ENCODE data around the gene TSPAN9.
A peak's percentile ranks its signal among the peaks of the same experiment; 100 is the strongest.

TSPAN9 gene

GRCh38 chr12:3125674-3126073 lies 48.5 kb downstream of the TSPAN9 start:
- no peak for DNase-seq

DNA sequence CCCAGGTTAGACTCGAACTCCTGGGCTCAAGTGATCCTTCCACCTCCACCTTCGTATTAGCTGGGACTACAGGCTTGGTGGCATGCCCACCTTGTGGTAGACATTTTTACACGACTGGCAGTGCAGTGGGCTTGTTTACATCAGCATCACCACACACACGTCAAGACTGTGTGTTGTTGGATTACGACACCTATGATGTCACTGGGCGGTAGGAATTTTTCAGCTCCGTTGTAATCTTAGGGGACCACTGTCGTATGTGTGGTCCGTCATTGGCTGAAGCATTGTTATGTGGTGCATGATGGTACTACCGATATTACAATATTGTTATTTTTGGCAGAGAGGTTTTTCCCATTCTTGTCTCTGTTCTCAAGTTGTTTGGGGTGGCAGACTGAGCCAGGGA lies 50.7 kb downstream of the TSPAN9 start:
- peak; percentile 21 for DNase-seq

- DNase-seq = no peak
These were observed 51.5 kb downstream of the TSPAN9 start for GRCh38 chr12:3128498-3129293.

- peak; percentile 59 for DNase-seq
These were observed 52.3 kb downstream of the TSPAN9 start for GRCh38 chr12:3129301-3130056.

- DNase-seq = no peak
These were observed 53.1 kb downstream of the TSPAN9 start for GRCh38 chr12:3130057-3130830.

DNA sequence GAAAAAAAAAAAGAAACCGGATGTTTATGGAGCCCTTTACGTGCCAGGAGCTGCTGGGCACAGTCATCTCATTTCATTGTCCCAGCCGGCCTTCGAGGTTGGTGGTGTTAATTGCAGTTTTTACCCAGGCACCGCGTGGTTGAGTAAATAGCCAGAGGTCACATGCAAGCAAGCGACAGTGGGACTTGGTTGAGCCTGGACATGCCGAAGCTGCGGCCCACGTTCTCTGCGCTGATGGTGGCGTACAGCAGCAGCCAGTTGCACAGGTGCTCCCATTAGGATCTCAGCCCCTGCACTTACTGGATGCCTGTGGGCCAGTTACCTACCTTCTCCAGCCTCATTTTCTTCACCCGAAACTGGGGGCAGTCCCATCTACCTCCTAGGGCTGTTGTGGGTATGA lies 54.0 kb downstream of the TSPAN9 start:
- DNase-seq = no peak

GRCh38 chr12:3132636-3133404 lies 55.6 kb downstream of the TSPAN9 start:
- DNase-seq = peak; percentile 86

- peak; percentile 83 for DNase-seq
These were observed 56.2 kb downstream of the TSPAN9 start for GRCh38 chr12:3133405-3133783.

GRCh38 chr12:3134126-3134525 lies 56.9 kb downstream of the TSPAN9 start:
- DNase-seq = no peak

GRCh38 chr12:3134526-3135135 lies 57.5 kb downstream of the TSPAN9 start:
- no peak for DNase-seq

DNA sequence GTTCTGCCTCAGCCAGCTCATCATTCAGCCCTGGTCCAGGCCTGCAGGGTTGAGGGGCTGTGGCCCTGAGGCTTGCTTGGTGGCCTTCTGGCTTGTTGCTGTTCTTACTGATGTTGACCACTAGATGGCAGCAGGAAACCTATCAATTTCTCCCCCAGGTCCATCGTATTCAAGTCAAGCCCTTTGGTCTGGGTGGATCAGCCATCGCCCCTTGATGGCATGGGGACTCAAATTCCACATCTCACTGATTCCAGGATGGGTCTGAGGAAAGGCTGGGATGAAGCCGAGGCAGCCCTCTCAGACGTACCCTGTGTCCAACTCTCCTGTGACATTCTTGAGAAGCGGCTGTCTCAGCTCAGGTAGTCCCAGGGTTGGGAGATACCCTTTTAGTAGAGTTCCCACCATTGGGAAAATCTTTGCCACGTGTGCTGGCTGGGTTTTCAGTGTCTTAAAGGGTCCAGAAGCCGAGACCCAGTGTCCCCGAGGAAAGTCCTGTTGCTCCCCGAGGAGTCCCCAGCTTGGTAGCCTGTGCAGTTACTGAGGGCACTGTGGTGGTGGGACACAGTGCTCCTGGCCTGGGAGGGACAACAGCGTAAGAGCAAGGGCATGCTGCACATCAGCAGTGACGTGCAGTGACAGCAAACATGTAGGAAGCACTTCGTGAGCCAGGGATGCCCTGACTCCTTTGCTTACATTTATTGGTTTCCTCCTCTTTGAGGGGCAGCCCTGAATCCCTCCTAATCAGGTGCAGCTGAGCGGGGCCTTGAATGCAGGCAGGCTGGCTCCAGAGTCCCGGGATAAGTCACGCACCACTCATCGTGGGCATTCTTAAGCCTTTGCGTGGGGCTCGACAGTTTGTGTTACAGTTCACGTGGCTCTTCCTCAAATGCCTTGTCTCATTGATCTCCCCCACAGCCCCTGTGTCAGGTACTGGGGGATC lies 58.6 kb downstream of the TSPAN9 start:
- DNase-seq = peak; percentile 78

- DNase-seq = no peak
These were observed 59.6 kb downstream of the TSPAN9 start for GRCh38 chr12:3136641-3137267.

- DNase-seq = peak; percentile 49
These were observed 60.1 kb downstream of the TSPAN9 start for GRCh38 chr12:3137268-3137781.

DNA sequence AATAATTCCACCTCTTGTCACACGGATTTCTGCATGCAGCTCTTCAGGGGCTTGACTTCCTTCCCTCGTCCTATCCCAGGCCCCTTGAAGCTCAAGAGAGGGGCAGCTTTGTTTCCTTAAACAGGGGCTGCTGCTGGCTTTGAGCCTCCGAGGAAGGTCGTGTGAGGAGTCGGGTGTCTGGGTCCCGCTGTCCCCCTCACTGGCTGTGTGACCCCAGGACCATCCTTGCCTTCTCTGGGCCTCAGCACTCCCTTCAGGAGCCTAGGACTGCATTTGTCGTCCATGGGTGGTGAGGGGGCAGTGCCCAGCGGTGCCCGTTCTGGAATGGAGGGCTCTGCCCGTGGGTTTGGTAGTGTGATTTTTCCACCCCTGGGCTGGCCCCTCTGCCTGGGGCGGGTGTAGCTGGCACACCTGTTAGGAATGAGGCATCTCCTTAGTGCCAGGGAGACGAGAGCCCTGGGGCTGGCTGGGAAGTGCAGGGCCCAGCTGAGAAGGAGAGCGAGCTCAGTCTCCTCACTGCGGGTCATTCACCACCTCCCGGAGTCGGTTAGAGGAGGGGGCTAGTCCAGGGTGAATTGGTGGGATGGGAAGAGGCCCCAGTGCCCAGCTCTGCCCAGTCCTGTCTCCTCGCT lies 60.8 kb downstream of the TSPAN9 start:
- DNase-seq = no peak

DNA sequence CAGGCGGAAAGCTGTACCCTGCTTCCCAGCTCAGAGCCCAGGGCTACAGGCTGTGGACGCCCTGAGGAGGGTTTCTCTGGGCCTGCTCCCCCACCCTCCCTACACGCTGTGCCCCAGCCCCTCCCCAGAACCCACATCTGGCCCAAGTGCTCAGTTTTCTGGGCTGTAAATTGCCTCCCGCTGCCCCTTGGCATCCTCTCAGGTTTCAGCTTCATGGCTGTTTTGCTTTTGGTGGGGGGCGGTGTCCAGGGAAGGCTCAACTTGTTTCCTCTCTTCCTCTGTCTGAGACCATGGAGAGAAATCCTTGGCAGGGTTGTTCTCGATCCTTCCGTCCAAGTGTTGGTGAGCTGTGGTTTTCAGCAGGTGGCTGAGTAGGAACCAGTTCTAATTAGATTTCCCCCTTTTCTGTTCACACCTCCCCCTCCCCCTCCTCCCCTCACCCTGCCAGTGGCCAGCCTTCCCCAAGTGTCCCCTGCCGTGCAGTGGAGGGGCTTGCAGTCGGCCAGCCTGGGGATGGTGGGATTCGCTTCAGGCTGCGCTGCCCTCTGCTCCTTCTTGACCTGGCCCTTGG lies 61.8 kb downstream of the TSPAN9 start:
- DNase-seq = peak; percentile 15

GRCh38 chr12:3139760-3140159 lies 62.6 kb downstream of the TSPAN9 start:
- DNase-seq = no peak

GRCh38 chr12:3140284-3140683 lies 63.1 kb downstream of the TSPAN9 start:
- DNase-seq = no peak

DNA sequence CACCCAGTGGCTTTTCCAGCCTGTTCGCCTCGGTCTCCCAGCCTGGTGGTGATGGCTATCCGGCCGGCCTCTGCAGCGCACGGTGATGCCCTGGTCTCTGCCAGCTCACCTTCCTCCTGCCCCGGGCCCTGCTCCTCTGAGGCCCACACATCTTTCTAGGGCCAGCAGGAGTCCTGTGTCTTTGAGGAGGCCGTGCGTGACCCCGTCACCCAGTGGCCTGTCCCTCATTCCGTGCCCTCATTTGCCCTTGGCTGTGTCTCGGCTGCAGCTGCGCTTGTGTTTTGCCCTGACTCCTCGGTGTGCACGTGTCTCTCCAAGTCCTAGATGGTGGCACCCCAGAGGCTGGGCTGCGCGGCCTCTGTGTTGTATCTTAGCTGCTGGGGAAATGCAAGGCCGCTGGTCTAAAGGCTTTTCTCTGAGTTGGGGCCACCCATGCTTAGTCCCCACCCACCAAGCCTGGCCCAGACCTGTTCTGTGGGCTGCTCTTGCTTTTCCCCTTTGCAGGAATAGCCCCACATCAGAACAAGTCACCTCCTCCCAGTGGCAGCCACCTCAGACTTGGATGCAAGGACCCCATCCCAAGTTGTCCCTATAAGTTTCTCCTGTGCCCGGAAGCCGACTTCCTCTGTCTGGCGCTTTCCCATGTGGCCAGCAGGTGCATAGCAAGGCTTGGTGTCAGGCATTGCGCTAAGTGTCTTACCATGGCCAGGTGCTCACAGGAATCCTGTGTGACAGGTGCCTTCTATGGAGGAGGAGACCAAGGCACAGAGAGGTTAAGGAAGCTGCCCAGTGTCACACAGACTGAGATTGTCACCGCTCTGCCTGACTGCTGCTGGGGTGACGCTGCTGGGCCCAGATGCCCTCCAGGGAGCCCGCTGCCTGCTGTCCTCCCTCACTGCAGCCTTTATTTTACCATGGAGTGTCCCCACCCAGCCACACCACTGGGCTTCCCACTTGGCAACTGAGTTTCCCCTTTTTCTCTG lies 64.5 kb downstream of the TSPAN9 start:
- DNase-seq = no peak
